HL-60/S4 (cell line): ENCODE results near the gene PRR13.

Experiments
- in situ Hi-C: fragments of 300-500 bp; cut with MboI; formaldehyde crosslinking; loops from 2 replicates; pipeline ENCODE4 v1.14.3; 2022; ENCODE audit warnings: low sequenced_read_pairs

Gene PRR13

GRCh38 chr12:53486736-53487487, 45.4 kb downstream of the PRR13 start:
- in situ Hi-C loops = no loop called here

- in situ Hi-C loops = no loop called here
These were observed 47.8 kb downstream of the PRR13 start for GRCh38 chr12:53489242-53489864.

- in situ Hi-C loops = no loop called here
These were observed 50.7 kb downstream of the PRR13 start for GRCh38 chr12:53492188-53492587.

GRCh38 chr12:53492830-53493609, 51.5 kb downstream of the PRR13 start:
- in situ Hi-C loops = no loop called here

DNA sequence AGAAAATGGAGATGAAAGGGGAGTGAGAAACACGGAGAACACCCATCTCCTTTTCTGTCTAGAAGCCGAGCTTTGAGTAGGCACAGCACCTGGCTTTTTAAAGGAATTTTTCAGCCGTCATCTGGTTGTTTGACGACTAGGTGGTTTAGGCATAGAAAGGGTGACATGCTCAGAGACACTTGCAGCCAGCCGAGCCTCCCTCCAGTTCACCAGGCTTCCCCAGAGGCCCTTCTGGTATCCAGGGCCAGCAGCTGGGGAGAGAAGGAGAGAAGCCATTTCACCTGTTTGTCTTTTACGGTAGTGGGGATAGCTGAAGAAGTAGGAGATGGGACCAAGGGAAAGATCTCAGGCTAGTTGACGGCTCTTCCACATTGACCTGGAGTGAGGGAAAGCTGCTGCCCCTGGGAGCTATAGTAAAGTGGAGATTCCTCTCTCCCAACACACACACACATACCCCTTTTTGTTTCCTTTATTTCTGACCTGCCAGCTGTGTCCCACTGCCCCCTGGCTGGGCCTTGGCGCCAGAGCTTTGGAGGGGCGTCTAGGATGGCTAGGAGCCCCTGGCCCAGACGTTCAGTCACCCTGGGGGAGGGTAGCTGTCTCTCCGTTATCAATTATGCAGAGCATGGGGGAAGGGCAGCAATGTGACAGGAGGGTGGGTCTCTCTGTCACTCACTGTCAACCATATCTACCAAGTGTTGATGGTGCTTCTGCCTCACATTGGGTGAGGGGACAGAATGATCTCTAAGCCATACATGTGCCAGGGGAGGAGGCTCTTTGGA, 52.3 kb downstream of the PRR13 start:
- in situ Hi-C loops = no loop called here
